ENCODE measurements around the gene BSN. TPM values are rescaled to one million over a fixed set of nuclear protein-coding genes. Genes with fewer than 3 reads are reported as not detected.

BSN gene
- polyA plus RNA-seq, 1 experiment = 0.04 TPM

DNA sequence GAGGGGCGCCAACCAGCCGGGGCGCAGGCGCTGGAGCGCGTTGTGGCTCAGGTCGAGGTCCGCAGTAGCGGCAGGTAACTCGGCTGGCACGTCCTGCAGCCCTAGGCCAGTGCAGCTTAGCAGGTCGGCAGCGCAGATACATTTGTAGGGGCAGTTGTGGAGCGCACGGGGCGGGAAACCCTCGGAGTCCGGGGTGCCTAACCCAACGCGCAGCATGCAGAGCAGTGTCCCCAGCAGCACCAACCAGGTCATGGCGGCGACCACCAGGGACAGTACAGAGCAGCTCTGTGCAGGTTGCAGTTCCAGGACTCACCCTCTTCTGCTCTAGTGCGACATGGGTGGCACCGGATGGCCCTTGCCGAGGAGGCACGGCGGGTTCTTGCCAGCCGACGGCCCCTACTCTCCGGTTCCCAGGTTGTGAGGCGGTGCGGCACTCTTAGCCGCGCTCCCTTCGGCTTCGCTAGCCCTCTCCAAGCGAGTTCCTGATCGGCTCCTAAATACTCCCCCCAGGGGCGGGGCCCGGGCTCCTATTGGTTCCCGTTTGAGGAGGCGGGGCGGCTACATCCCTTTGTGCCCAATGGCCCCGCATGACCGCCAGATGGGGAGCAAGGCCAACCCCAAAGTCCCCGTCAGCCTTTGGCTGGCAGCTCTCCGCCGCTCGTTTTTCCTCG is 165.1 kb downstream of the BSN start, which contains the start of gene AMIGO3:
TSS of gene AMIGO3 (minus strand) at position 471 of the 671 bp plus-strand sequence. CDS start at position 252, 219 bp downstream.
- no peaks in the 10 kb centered on the region for H3K27me3 ChIP-seq (ENCODE audit: control insufficient read depth, insufficient read depth, low read length)
- DNase-seq (ENCODE audit: low read depth) = peak; percentile 56
- POLR2A ChIA-PET = no interaction called here
- CTCF ChIA-PET = interaction anchor here (0.7 to 4.4 kb wide), 3 partner anchors 18 to 180 kb away, joined by 3 to 24 read pairs (median 5); no protein-coding TSS in a partner anchor
- peaks cover 21% of the 10 kb centered on the region for H3K36me3 ChIP-seq (ENCODE audit: control insufficient read depth, insufficient read depth, low read length)
- H3K4me3 ChIP-seq (ENCODE audit: low read depth, low read length) = peak within 1 kb of the TSS; percentile 50
- TF ChIP-seq CTCF (IDR thresholded peaks at IDR 0.05; ENCODE audit: insufficient read depth, low read depth, low read length) = peak; percentile 65

Small RNA genes within 50 kb of the gene (small RNA-seq; reads per million reads assigned to genes)
- not detected for gene AMIGO3 (ENCODE audit: insufficient read length, low read depth, low replicate concordance)

Other genes starting within 250 kb of the BSN start
- 63.5 and 72.7 TPM in 2 replicates for gene USP4, start 214.4 kb upstream of the BSN start, polyA plus RNA-seq (2011; rRNA removed)
- 503 and 751 TPM in 2 replicates for gene GPX1, start 196.1 kb upstream of the BSN start, polyA plus RNA-seq (2011; rRNA removed)
- 549 and 615 TPM in 2 replicates for gene RHOA, start 142.5 kb upstream of the BSN start, polyA plus RNA-seq (2011; rRNA removed)
- 43.3 and 57.2 TPM in 2 replicates for gene TCTA, start 142.1 kb upstream of the BSN start, polyA plus RNA-seq (2011; rRNA removed)
- 6.3 and 9.1 TPM in 2 replicates for gene AMT, start 132.0 kb upstream of the BSN start, polyA plus RNA-seq (2011; rRNA removed)
- 11.2 and 29.5 TPM in 2 replicates for gene NICN1, start 125.2 kb upstream of the BSN start, polyA plus RNA-seq (2011; rRNA removed)
- gene DAG1, start 84.2 kb upstream of the BSN start, polyA plus RNA-seq (2011; rRNA removed) = 71.4 and 144 TPM in 2 replicates
- 105 and 165 TPM in 2 replicates for gene APEH, start 119.9 kb downstream of the BSN start, polyA plus RNA-seq (2011; rRNA removed)
- 5.5 and 10.7 TPM in 2 replicates for gene MST1, start 135.0 kb downstream of the BSN start, polyA plus RNA-seq (2011; rRNA removed)
- gene RNF123, start 135.1 kb downstream of the BSN start, polyA plus RNA-seq (2011; rRNA removed) = 28.8 and 61.2 TPM in 2 replicates
- gene AMIGO3, start 165.2 kb downstream of the BSN start, polyA plus RNA-seq (2011; rRNA removed) = not detected in 2 replicates
- gene GMPPB, start 169.5 kb downstream of the BSN start, polyA plus RNA-seq (2011; rRNA removed) = 19.0 and 30.0 TPM in 2 replicates
- gene IP6K1, start 232.1 kb downstream of the BSN start, polyA plus RNA-seq (2011; rRNA removed) = 35.8 and 54.4 TPM in 2 replicates
- gene CDHR4, start 245.4 kb downstream of the BSN start, polyA plus RNA-seq (2011; rRNA removed) = not detected in 2 replicates
- gene INKA1, start 248.8 kb downstream of the BSN start, polyA plus RNA-seq (2011; rRNA removed) = 3.1 and 4.4 TPM in 2 replicates

All from BJ (cell line).